ENCODE data around the gene NCKAP1.

DNA sequence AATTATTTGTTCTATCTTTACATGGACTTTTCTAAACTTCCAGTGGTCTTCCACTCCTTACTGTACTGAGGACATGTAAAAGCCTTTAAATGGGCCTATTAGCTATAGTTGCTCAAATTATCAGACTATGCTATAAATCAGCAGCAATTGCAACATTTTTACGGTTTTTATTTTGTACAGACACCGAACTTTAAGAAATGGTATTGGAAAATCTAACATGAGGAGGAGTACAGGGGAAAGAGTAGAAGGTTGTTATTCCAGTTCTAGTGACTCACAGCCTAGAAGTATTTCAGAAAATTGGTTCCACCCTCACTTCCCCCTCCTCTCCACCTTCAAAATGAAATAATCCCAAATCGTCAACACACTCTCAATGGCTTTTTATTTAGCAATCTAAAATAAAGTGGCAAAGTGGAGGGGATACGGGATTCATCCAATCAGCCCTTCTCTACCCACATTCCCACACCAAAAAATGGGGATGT, 1.1 kb downstream of the NCKAP1 start:
- TF ChIP-seq CBX3 (IDR thresholded peaks at IDR 0.05; ENCODE audit: borderline replicate concordance, low read depth) (no peak), CEBPB (IDR thresholded peaks at IDR 0.05; ENCODE audit: borderline replicate concordance in 1 of 2, low read depth in 2 of 2, low read length in 2 of 2) (no peak), CHD2 (IDR thresholded peaks at IDR 0.05; ENCODE audit: borderline replicate concordance, low read depth, low read length) (no peak), SMC3 (IDR thresholded peaks at IDR 0.05; ENCODE audit: borderline replicate concordance, low read length) (no peak)
- TF ChIP-seq, protein P1, sequence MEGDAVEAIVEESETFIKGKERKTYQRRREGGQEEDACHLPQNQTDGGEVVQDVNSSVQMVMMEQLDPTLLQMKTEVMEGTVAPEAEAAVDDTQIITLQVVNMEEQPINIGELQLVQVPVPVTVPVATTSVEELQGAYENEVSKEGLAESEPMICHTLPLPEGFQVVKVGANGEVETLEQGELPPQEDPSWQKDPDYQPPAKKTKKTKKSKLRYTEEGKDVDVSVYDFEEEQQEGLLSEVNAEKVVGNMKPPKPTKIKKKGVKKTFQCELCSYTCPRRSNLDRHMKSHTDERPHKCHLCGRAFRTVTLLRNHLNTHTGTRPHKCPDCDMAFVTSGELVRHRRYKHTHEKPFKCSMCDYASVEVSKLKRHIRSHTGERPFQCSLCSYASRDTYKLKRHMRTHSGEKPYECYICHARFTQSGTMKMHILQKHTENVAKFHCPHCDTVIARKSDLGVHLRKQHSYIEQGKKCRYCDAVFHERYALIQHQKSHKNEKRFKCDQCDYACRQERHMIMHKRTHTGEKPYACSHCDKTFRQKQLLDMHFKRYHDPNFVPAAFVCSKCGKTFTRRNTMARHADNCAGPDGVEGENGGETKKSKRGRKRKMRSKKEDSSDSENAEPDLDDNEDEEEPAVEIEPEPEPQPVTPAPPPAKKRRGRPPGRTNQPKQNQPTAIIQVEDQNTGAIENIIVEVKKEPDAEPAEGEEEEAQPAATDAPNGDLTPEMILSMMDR (IDR thresholded peaks at IDR 0.05 in 2 of 3, conservative IDR thresholded peaks at IDR 0.05 in 1 of 3; ENCODE audit: control insufficient read depth in 2 of 3, extremely low read depth in 1 of 3, insufficient read depth in 1 of 3, low read depth in 3 of 3, low read length in 3 of 3) = no peak
